Type B pancreatic cell (in vitro differentiated cells): ENCODE data around the gene MAP1S. TPM values are rescaled to one million over a fixed set of nuclear protein-coding genes. Genes with fewer than 3 reads are reported as not detected.

Source experiments
- DNase-seq: peaks from one replicate; pipeline ENCODE4 v3.0.0; 2021; ENCODE audit warnings: mixed read lengths; ENCODE audit not compliant: unreplicated experiment; ENCODE audit errors: extremely low spot score
- H3K27ac Mint-ChIP-seq: 2 replicates; pipeline ENCODE4 v1.8.0; 2021; ENCODE audit warnings: mild to moderate bottlenecking, mixed read lengths
- H3K27me3 Mint-ChIP-seq: 2 replicates; pipeline ENCODE4 v1.8.0; 2021; ENCODE audit warnings: mixed read lengths
- H3K36me3 Mint-ChIP-seq: 2 replicates; pipeline ENCODE4 v1.8.0; 2021; ENCODE audit warnings: mixed read lengths
- H3K4me1 Mint-ChIP-seq: one replicate; pipeline ENCODE4 v1.8.0; 2021; ENCODE audit warnings: mixed read lengths; ENCODE audit not compliant: unreplicated experiment
- H3K4me3 Mint-ChIP-seq: 2 replicates; pipeline ENCODE4 v1.8.0; 2021; ENCODE audit warnings: mild to moderate bottlenecking, mixed read lengths
- H3K9me3 Mint-ChIP-seq: 2 replicates; pipeline ENCODE4 v1.8.0; 2021; ENCODE audit warnings: mixed read lengths
- CTCF ChIP-seq: fragments of 200-600 bp; sonication (generic); conservative IDR thresholded peaks from 2 replicates; pipeline ENCODE4 v1.5.0; 2021; ENCODE audit warnings: antibody characterized with exemption, mild to moderate bottlenecking
- total RNA-seq: library from RNA; stranded (reverse); gene quantifications from 2 replicates; pipeline ENCODE4 v1.2.1, GENCODE V29; 2021; ENCODE audit warnings: low replicate concordance

MAP1S gene
- total RNA-seq, 1 donor from 2014 or later = 87.1 TPM

GRCh38 chr19:17751103-17751911 lies 32.0 kb downstream of the MAP1S start, which contains the start of gene FCHO1:
Gene FCHO1 (plus strand): TSS chr19:17751477. CDS start chr19:17755165, 3,688 bp downstream.
- no peak for DNase-seq
- Mint-ChIP-seq H3K4me1 (peaks cover 14% of the 10 kb centered on the region), H3K27me3 (peaks cover 6% of the 10 kb centered on the region), H3K4me3 (no peak within 1 kb of the TSS), H3K27ac (no peak within 1 kb of the TSS), H3K9me3 (no peaks in the 10 kb centered on the region), H3K36me3 (no peaks in the 10 kb centered on the region)
- no peak for TF ChIP-seq CTCF

GRCh38 chr19:17751912-17752273 lies 32.6 kb downstream of the MAP1S start:
- Mint-ChIP-seq H3K36me3 (no peaks in the 10 kb centered on the region), H3K27me3 (peaks cover 6% of the 10 kb centered on the region), H3K27ac (no peak overlapping the region), H3K4me3 (no peak overlapping the region), H3K9me3 (no peaks in the 10 kb centered on the region), H3K4me1 (peaks cover 17% of the 10 kb centered on the region)
- DNase-seq = no peak
- TF ChIP-seq CTCF = no peak

GRCh38 chr19:17752865-17753639 lies 33.8 kb downstream of the MAP1S start:
- Mint-ChIP-seq H3K27ac (no peak overlapping the region), H3K9me3 (no peaks in the 10 kb centered on the region), H3K27me3 (peaks cover 6% of the 10 kb centered on the region), H3K36me3 (no peaks in the 10 kb centered on the region), H3K4me3 (no peak overlapping the region), H3K4me1 (peaks cover 17% of the 10 kb centered on the region)
- no peak for TF ChIP-seq CTCF
- DNase-seq = no peak

- no peak overlapping the region for H3K27ac Mint-ChIP-seq
- H3K9me3 Mint-ChIP-seq = no peaks in the 10 kb centered on the region
- no peak for DNase-seq
- H3K4me1 Mint-ChIP-seq = peaks cover 17% of the 10 kb centered on the region
- peak; percentile 11 for TF ChIP-seq CTCF
- H3K27me3 Mint-ChIP-seq = peaks cover 3% of the 10 kb centered on the region
- no peak overlapping the region for H3K4me3 Mint-ChIP-seq
- H3K36me3 Mint-ChIP-seq = no peaks in the 10 kb centered on the region
Observed at GRCh38 chr19:17753976-17754375, 34.7 kb downstream of the MAP1S start.

- H3K9me3 Mint-ChIP-seq = no peaks in the 10 kb centered on the region
- H3K27ac Mint-ChIP-seq = no peak overlapping the region
- H3K4me3 Mint-ChIP-seq = no peak overlapping the region
- no peak for DNase-seq
- no peak for TF ChIP-seq CTCF
- no peaks in the 10 kb centered on the region for H3K27me3 Mint-ChIP-seq
- H3K36me3 Mint-ChIP-seq = no peaks in the 10 kb centered on the region
- H3K4me1 Mint-ChIP-seq = peaks cover 17% of the 10 kb centered on the region
Observed at GRCh38 chr19:17754634-17755442, 35.6 kb downstream of the MAP1S start.
